ENCODE data around the gene PI4K2B.

PI4K2B gene

GRCh38 chr4:25229804-25230203, 4.0 kb upstream of the PI4K2B start:
- peaks cover 5% of the 10 kb centered on the region; the same call in 1 of the 2 replicates for H3K9me3 ChIP-seq (ENCODE audit: insufficient read depth, low read depth, low read length)

GRCh38 chr4:25233194-25233593, 639 bp upstream of the PI4K2B start:
- H4K20me1 ChIP-seq (ENCODE audit: insufficient read depth, low read length, poor library complexity, severe bottlenecking): peaks cover 30% of the 10 kb centered on the region
- peak overlapping the region; percentile 97 for H3K4me3 ChIP-seq (ENCODE audit: low read length, poor library complexity, severe bottlenecking)
- H3K79me2 ChIP-seq (ENCODE audit: insufficient read depth, low read length): peaks cover 49% of the 10 kb centered on the region
- H3F3A ChIP-seq (ENCODE audit: low read depth): 0 out of 2 replicates have a peak, but pooled peaks cover 2% of the 10 kb centered on the region
- peak overlapping the region; percentile 86 for H3K4me2 ChIP-seq (ENCODE audit: low read depth, low read length, poor library complexity, severe bottlenecking)
- TF ChIP-seq CTCF (conservative IDR thresholded peaks at IDR 0.05; ENCODE audit: low read length) (no peak), EZH2phosphoT487 (IDR thresholded peaks at IDR 0.05; ENCODE audit: borderline replicate concordance) (no peak)
- H3K9me3 ChIP-seq (ENCODE audit: insufficient read depth, low read depth, low read length): no peaks in the 10 kb centered on the region
- no peaks in the 10 kb centered on the region for H3K9me2 ChIP-seq (replicated peaks; ENCODE audit: low read depth, low read length)
- no peaks in the 10 kb centered on the region for H3K36me3 ChIP-seq (ENCODE audit: insufficient read depth, low read length)
- peak overlapping the region; percentile 71 for H3K9ac ChIP-seq (ENCODE audit: low read depth, low read length, poor library complexity, severe bottlenecking)
- H3K27me3 ChIP-seq (ENCODE audit: insufficient read depth, low read length, poor library complexity, severe bottlenecking): peaks cover 6% of the 10 kb centered on the region
- H3K4me1 ChIP-seq (ENCODE audit: insufficient read depth, low read length, poor library complexity, severe bottlenecking): peaks cover 25% of the 10 kb centered on the region
- H2AFZ ChIP-seq (ENCODE audit: low read length): peak overlapping the region; percentile 82

More at GRCh38 chr4:25229804-25230203, 4.0 kb upstream of the PI4K2B start:
- no peak overlapping the region for H3K9ac ChIP-seq (ENCODE audit: low read depth, low read length, poor library complexity, severe bottlenecking)
- TF ChIP-seq EZH2phosphoT487 (IDR thresholded peaks at IDR 0.05; ENCODE audit: borderline replicate concordance): no peak
- no peak for TF ChIP-seq CTCF (conservative IDR thresholded peaks at IDR 0.05; ENCODE audit: low read length)
- peaks cover 16% of the 10 kb centered on the region for H3K79me2 ChIP-seq (ENCODE audit: insufficient read depth, low read length)
- H3K4me1 ChIP-seq (ENCODE audit: insufficient read depth, low read length, poor library complexity, severe bottlenecking): no peaks in the 10 kb centered on the region
- peaks cover 6% of the 10 kb centered on the region for H3K27me3 ChIP-seq (ENCODE audit: insufficient read depth, low read length, poor library complexity, severe bottlenecking)
- no peaks in the 10 kb centered on the region for H3K36me3 ChIP-seq (ENCODE audit: insufficient read depth, low read length)
- no peaks in the 10 kb centered on the region for H3K9me2 ChIP-seq (replicated peaks; ENCODE audit: low read depth, low read length)
- H3K4me2 ChIP-seq (ENCODE audit: low read depth, low read length, poor library complexity, severe bottlenecking): no peak overlapping the region
- no peak overlapping the region for H3K4me3 ChIP-seq (ENCODE audit: low read length, poor library complexity, severe bottlenecking)
- H2AFZ ChIP-seq (ENCODE audit: low read length): no peak overlapping the region
- peaks cover 4% of the 10 kb centered on the region for H4K20me1 ChIP-seq (ENCODE audit: insufficient read depth, low read length, poor library complexity, severe bottlenecking)
- 0 out of 2 replicates have a peak, but pooled peaks cover 2% of the 10 kb centered on the region for H3F3A ChIP-seq (ENCODE audit: low read depth)

GRCh38 chr4:25234390-25235370, 847 bp downstream of the PI4K2B start:
- Histone ChIP-seq H3K36me3 (ENCODE audit: insufficient read depth, low read length) (no peaks in the 10 kb centered on the region), H3K27me3 (ENCODE audit: insufficient read depth, low read length, poor library complexity, severe bottlenecking) (peaks cover 6% of the 10 kb centered on the region), H3K4me2 (ENCODE audit: low read depth, low read length, poor library complexity, severe bottlenecking) (peak overlapping the region; percentile 89), H3K9me2 (replicated peaks; ENCODE audit: low read depth, low read length) (no peaks in the 10 kb centered on the region), H3F3A (ENCODE audit: low read depth) (0 out of 2 replicates have a peak, but pooled peaks cover 2% of the 10 kb centered on the region), H3K9me3 (ENCODE audit: insufficient read depth, low read depth, low read length) (no peaks in the 10 kb centered on the region), H3K4me1 (ENCODE audit: insufficient read depth, low read length, poor library complexity, severe bottlenecking) (peaks cover 29% of the 10 kb centered on the region), H3K79me2 (ENCODE audit: insufficient read depth, low read length) (peaks cover 63% of the 10 kb centered on the region), H3K9ac (ENCODE audit: low read depth, low read length, poor library complexity, severe bottlenecking) (peak overlapping the region; percentile 93), H4K20me1 (ENCODE audit: insufficient read depth, low read length, poor library complexity, severe bottlenecking) (peaks cover 34% of the 10 kb centered on the region), H3K4me3 (ENCODE audit: low read length, poor library complexity, severe bottlenecking) (peak overlapping the region; percentile 97), H2AFZ (ENCODE audit: low read length) (peak overlapping the region; percentile 78)
- TF ChIP-seq EZH2phosphoT487 (IDR thresholded peaks at IDR 0.05; ENCODE audit: borderline replicate concordance): no peak
- TF ChIP-seq CTCF (conservative IDR thresholded peaks at IDR 0.05; ENCODE audit: low read length): peak; percentile 62

Measured in Loucy (cell line).